ENCODE data around the gene MYO18A.

The MYO18A gene

DNA sequence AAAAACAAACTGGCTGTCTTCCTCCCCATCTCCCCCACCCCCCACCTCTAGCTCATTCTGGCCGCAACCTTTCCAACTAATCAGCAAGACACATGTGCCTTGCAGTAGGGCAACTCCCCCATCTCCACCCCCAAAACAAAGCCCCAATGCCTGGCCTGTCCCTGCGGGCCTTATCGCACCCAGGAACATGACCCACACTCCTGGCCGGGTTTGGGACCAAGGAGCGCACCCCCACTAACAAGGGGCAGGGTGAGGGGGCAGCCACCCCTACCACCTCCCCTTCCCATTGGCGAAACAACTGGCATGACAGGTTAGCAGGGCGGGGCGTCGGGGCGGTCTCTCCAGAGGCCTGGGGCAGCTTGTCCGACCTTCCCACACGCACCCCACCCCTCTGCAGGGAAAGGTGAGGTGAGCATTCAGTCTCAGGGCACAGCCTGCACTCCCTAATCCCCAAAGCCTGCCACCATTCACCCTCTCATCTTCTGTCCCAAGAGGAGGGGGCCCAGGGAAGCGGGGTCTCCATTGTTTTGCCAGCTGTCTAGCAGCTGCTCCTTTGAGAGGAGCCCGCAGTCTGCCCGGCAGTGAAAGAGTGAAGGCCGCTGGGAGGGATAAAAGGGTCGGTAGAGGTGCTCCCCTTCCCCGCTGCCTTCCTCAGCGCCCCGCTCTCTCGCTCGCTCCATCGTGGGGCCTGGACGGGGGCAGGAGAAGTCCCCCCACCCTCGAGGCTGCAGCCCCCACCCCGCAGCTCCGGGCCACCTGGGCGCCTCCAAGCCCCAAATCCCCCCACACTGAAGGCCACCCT is 765 bp downstream of the MYO18A start:
- H3K9me3 ChIP-seq (ENCODE audit: control insufficient read depth in 5 of 5, low read length in 5 of 5), result no peaks in the 10 kb centered on the region
- H3K4me3 ChIP-seq (ENCODE audit: low read depth in 1 of 5, low read length in 5 of 5), result peak overlapping the region; percentile 64 to 70 (median 67)
- H3K27ac ChIP-seq (ENCODE audit: low read depth, low read length), result peak overlapping the region; percentile 87
- no peaks in the 10 kb centered on the region for H3K36me3 ChIP-seq (ENCODE audit: control insufficient read depth in 5 of 5, insufficient read depth in 5 of 5, low read length in 5 of 5)
- no peaks in the 10 kb centered on the region for H3K27me3 ChIP-seq (ENCODE audit: control insufficient read depth in 5 of 5, insufficient read depth in 4 of 5, low read length in 5 of 5)
- H3K9ac ChIP-seq (ENCODE audit: low read length in 5 of 5), result peak overlapping the region in 4 of 5 donors; percentile 10 to 86 (median 70)
- H3K4me1 ChIP-seq (ENCODE audit: control insufficient read depth in 5 of 5, insufficient read depth in 5 of 5, low read length in 5 of 5), result peaks cover 1 to 46% (median 34%) of the 10 kb centered on the region in 5 donors

DNA sequence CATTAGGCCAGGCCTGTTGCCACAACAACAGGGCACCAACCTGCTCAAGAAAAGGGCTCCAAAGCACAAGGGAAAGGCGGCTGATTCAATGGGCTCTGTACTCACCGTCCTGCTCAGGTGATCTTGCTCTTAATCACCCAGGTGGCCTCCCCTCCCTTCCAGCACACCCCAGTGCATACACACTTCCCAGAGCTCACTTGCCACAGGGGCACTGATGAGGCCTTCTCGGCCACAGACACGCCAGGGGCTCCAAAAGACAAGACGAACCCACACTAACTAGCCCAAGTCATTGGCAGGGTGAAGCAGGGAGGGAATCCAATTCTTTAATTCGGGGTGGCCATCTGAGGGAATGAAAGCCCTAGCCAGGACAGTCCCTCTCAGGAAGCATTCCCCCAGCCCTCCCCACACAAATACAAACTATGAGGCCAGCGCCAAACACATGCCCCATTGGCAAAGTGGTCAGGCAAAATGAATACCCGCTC is 1.4 kb downstream of the MYO18A start:
- no peaks in the 10 kb centered on the region for H3K36me3 ChIP-seq (ENCODE audit: control insufficient read depth in 5 of 5, insufficient read depth in 5 of 5, low read length in 5 of 5)
- H3K27me3 ChIP-seq (ENCODE audit: control insufficient read depth in 5 of 5, insufficient read depth in 4 of 5, low read length in 5 of 5), result no peaks in the 10 kb centered on the region
- peaks cover 1 to 46% (median 34%) of the 10 kb centered on the region in 5 donors for H3K4me1 ChIP-seq (ENCODE audit: control insufficient read depth in 5 of 5, insufficient read depth in 5 of 5, low read length in 5 of 5)
- H3K9ac ChIP-seq (ENCODE audit: low read length in 5 of 5), result peak overlapping the region in 3 of 5 donors; percentile 65 to 86 (median 76)
- H3K4me3 ChIP-seq (ENCODE audit: low read depth in 1 of 5, low read length in 5 of 5), result peak overlapping the region in 4 of 5 donors; percentile 49 to 70 (median 67)
- peak overlapping the region; percentile 87 for H3K27ac ChIP-seq (ENCODE audit: low read depth, low read length)
- no peaks in the 10 kb centered on the region for H3K9me3 ChIP-seq (ENCODE audit: control insufficient read depth in 5 of 5, low read length in 5 of 5)

- H3K27me3 ChIP-seq (ENCODE audit: control insufficient read depth in 5 of 5, insufficient read depth in 4 of 5, low read length in 5 of 5), result no peaks in the 10 kb centered on the region
- H3K9ac ChIP-seq (ENCODE audit: low read length in 5 of 5), result peak overlapping the region in 4 of 5 donors; percentile 28 to 86 (median 66)
- peak overlapping the region; percentile 87 for H3K27ac ChIP-seq (ENCODE audit: low read depth, low read length)
- H3K9me3 ChIP-seq (ENCODE audit: control insufficient read depth in 5 of 5, low read length in 5 of 5), result no peaks in the 10 kb centered on the region
- peak overlapping the region in 4 of 5 donors; percentile 49 to 70 (median 67) for H3K4me3 ChIP-seq (ENCODE audit: low read depth in 1 of 5, low read length in 5 of 5)
- peaks cover 1 to 46% (median 34%) of the 10 kb centered on the region in 5 donors for H3K4me1 ChIP-seq (ENCODE audit: control insufficient read depth in 5 of 5, insufficient read depth in 5 of 5, low read length in 5 of 5)
- no peaks in the 10 kb centered on the region for H3K36me3 ChIP-seq (ENCODE audit: control insufficient read depth in 5 of 5, insufficient read depth in 5 of 5, low read length in 5 of 5)
Measured at GRCh38 chr17:29177871-29178749, 2.1 kb downstream of the MYO18A start.

DNA sequence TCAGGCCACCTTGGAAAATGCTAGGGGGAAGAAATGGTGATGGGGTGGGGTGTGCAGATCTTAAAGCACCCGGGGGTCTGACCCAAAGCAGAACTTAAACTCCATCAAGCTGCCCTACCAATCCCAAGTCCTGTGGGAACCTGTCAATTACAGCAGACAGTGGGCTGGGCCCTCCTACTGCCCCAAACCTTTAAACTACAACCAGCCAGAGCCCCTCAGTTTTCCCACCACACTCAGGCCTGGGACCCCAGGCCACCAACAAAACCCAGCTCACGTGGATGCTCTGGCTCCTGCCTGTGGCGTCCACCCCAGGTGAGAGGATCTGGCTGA is 2.7 kb downstream of the MYO18A start:
- Histone ChIP-seq H3K4me1 (ENCODE audit: control insufficient read depth in 5 of 5, insufficient read depth in 5 of 5, low read length in 5 of 5) (peaks cover 1 to 46% (median 34%) of the 10 kb centered on the region in 5 donors), H3K9ac (ENCODE audit: low read length in 5 of 5) (peak overlapping the region in 3 of 5 donors; percentile 68 to 83 (median 73)), H3K27ac (ENCODE audit: low read depth, low read length) (peak overlapping the region; percentile 87)

DNA sequence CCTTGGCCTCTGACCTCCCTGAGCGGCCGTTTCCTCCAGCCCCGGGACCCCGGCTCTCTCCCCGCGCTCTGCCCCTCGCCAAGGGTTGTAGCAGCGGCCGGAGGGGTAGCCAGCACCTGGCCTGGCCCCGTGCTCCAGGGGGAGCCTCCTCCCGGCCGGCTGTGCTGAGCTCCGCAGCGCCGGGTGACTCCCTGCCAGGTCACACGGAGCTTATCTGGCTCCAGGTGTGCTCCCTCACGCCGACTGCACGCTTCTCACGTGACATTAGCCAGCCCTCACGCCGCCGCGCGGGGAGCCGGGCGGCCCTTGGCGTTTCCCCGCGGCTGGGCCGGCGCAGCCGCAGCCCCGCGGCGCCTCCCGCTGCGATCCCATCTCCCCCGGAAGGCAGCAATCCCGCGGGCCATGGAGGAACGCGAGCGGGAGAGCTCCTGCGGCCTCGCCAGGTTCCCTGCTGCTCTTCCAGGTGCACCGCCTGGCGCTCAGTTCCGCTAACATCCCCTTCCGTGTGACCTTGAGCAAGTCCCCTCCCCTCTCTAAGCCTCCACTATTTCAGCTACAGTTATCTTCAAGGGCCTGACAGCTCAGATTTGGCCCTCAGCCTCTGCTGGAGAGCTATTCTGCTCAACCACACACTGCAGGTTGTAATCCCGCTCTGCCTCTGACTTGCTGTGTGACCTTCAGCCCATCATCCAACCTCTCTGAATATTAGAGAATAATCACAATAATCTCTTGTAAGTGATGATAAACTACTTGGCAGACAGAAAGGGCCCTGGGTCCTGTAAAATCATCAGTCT is 3.4 kb downstream of the MYO18A start:
- no peaks in the 10 kb centered on the region for H3K9me3 ChIP-seq (ENCODE audit: control insufficient read depth in 5 of 5, low read length in 5 of 5)
- H3K27ac ChIP-seq (ENCODE audit: low read depth, low read length), result peak overlapping the region; percentile 87
- no peaks in the 10 kb centered on the region for H3K27me3 ChIP-seq (ENCODE audit: control insufficient read depth in 5 of 5, insufficient read depth in 4 of 5, low read length in 5 of 5)
- H3K36me3 ChIP-seq (ENCODE audit: control insufficient read depth in 5 of 5, insufficient read depth in 5 of 5, low read length in 5 of 5), result no peaks in the 10 kb centered on the region
- peak overlapping the region; percentile 59 to 83 (median 73) for H3K9ac ChIP-seq (ENCODE audit: low read length in 5 of 5)
- H3K4me1 ChIP-seq (ENCODE audit: control insufficient read depth in 5 of 5, insufficient read depth in 5 of 5, low read length in 5 of 5), result peaks cover 1 to 46% (median 34%) of the 10 kb centered on the region in 5 donors
- H3K4me3 ChIP-seq (ENCODE audit: low read depth in 1 of 5, low read length in 5 of 5), result peak overlapping the region; percentile 63 to 81 (median 72)

More for the DNA sequence above, 2.7 kb downstream of the MYO18A start:
- H3K9me3 ChIP-seq (ENCODE audit: control insufficient read depth in 5 of 5, low read length in 5 of 5), result no peaks in the 10 kb centered on the region
- no peaks in the 10 kb centered on the region for H3K36me3 ChIP-seq (ENCODE audit: control insufficient read depth in 5 of 5, insufficient read depth in 5 of 5, low read length in 5 of 5)
- no peaks in the 10 kb centered on the region for H3K27me3 ChIP-seq (ENCODE audit: control insufficient read depth in 5 of 5, insufficient read depth in 4 of 5, low read length in 5 of 5)
- H3K4me3 ChIP-seq (ENCODE audit: low read depth in 1 of 5, low read length in 5 of 5), result peak overlapping the region in 2 of 5 donors; percentile 65 to 72

DNA sequence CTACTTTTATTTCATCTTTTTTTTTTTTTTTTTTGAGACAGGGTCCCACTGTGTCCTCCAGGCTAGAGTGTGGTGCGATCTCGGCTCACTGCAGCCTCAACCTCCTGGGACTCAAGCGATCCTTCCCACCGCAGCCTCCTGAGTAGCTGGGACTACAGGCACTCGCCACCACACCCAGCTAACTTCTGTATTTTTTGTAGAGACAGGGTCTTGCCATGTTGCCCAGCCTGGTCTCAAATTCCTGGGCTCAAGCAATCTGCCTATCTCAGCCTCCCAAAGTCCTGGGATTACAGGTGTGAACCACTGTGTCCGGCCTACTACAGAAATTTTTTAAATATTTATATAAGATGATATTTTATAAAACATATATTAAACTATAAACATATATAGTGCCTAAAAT is 4.8 kb downstream of the MYO18A start:
- Histone ChIP-seq H3K27me3 (ENCODE audit: control insufficient read depth in 5 of 5, insufficient read depth in 4 of 5, low read length in 5 of 5) (no peaks in the 10 kb centered on the region), H3K27ac (ENCODE audit: low read depth, low read length) (no peak overlapping the region), H3K9ac (ENCODE audit: low read length in 5 of 5) (no peak overlapping the region), H3K36me3 (ENCODE audit: control insufficient read depth in 5 of 5, insufficient read depth in 5 of 5, low read length in 5 of 5) (no peaks in the 10 kb centered on the region), H3K9me3 (ENCODE audit: control insufficient read depth in 5 of 5, low read length in 5 of 5) (no peaks in the 10 kb centered on the region), H3K4me1 (ENCODE audit: control insufficient read depth in 5 of 5, insufficient read depth in 5 of 5, low read length in 5 of 5) (peaks cover 1 to 36% (median 26%) of the 10 kb centered on the region in 5 donors), H3K4me3 (ENCODE audit: low read depth in 1 of 5, low read length in 5 of 5) (no peak overlapping the region)

- Histone ChIP-seq H3K27me3 (ENCODE audit: control insufficient read depth in 5 of 5, insufficient read depth in 4 of 5, low read length in 5 of 5) (no peaks in the 10 kb centered on the region), H3K9me3 (ENCODE audit: control insufficient read depth in 5 of 5, low read length in 5 of 5) (no peaks in the 10 kb centered on the region)
Measured at GRCh38 chr17:29172589-29172988, 7.6 kb downstream of the MYO18A start.

DNA sequence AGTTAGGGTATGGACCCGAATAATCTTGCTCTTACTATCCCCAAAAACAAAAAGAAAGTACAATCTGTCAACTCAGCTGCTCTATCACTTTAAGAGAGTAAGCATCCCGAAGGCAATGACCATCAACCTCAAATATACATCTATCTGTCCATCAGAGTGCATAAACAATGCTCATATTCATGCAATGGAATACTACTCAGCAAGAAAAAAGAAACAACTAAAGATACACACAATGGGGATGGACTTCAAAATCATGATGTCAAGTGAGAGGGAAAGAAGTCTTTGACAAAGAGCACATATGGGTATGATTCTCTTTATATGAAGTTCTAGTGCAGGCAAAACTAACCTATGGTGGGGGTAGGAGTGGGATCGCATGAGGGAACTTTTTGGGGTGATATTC is 9.5 kb downstream of the MYO18A start:
- Histone ChIP-seq H3K9me3 (ENCODE audit: control insufficient read depth in 5 of 5, low read length in 5 of 5) (no peaks in the 10 kb centered on the region), H3K27me3 (ENCODE audit: control insufficient read depth in 5 of 5, insufficient read depth in 4 of 5, low read length in 5 of 5) (no peaks in the 10 kb centered on the region), H3K4me1 (ENCODE audit: control insufficient read depth in 5 of 5, insufficient read depth in 5 of 5, low read length in 5 of 5) (peaks cover 0 to 19% (median 4%) of the 10 kb centered on the region in 5 donors), H3K4me3 (ENCODE audit: low read depth in 1 of 5, low read length in 5 of 5) (no peak overlapping the region), H3K9ac (ENCODE audit: low read length in 5 of 5) (no peak overlapping the region), H3K27ac (ENCODE audit: low read depth, low read length) (no peak overlapping the region), H3K36me3 (ENCODE audit: control insufficient read depth in 5 of 5, insufficient read depth in 5 of 5, low read length in 5 of 5) (peaks cover 0 to 10% (median 10%) of the 10 kb centered on the region in 5 donors)

More at GRCh38 chr17:29172589-29172988, 7.6 kb downstream of the MYO18A start:
- Histone ChIP-seq H3K4me1 (ENCODE audit: control insufficient read depth in 5 of 5, insufficient read depth in 5 of 5, low read length in 5 of 5) (peaks cover 1 to 29% (median 17%) of the 10 kb centered on the region in 5 donors), H3K36me3 (ENCODE audit: control insufficient read depth in 5 of 5, insufficient read depth in 5 of 5, low read length in 5 of 5) (no peaks in the 10 kb centered on the region), H3K9ac (ENCODE audit: low read length in 5 of 5) (no peak overlapping the region), H3K27ac (ENCODE audit: low read depth, low read length) (no peak overlapping the region), H3K4me3 (ENCODE audit: low read depth in 1 of 5, low read length in 5 of 5) (no peak overlapping the region)

GRCh38 chr17:29169806-29170591 is 10.2 kb downstream of the MYO18A start:
- H3K27ac ChIP-seq (ENCODE audit: low read depth, low read length), result no peak overlapping the region
- H3K4me3 ChIP-seq (ENCODE audit: low read depth in 1 of 5, low read length in 5 of 5), result no peak overlapping the region
- no peaks in the 10 kb centered on the region for H3K27me3 ChIP-seq (ENCODE audit: control insufficient read depth in 5 of 5, insufficient read depth in 4 of 5, low read length in 5 of 5)
- H3K4me1 ChIP-seq (ENCODE audit: control insufficient read depth in 5 of 5, insufficient read depth in 5 of 5, low read length in 5 of 5), result peaks cover 0 to 25% (median 4%) of the 10 kb centered on the region in 5 donors
- peaks cover 0 to 16% (median 15%) of the 10 kb centered on the region in 5 donors for H3K36me3 ChIP-seq (ENCODE audit: control insufficient read depth in 5 of 5, insufficient read depth in 5 of 5, low read length in 5 of 5)
- H3K9me3 ChIP-seq (ENCODE audit: control insufficient read depth in 5 of 5, low read length in 5 of 5), result no peaks in the 10 kb centered on the region
- no peak overlapping the region for H3K9ac ChIP-seq (ENCODE audit: low read length in 5 of 5)

Data from subcutaneous abdominal adipose tissue (tissue), 5 donors.